HEK293 (cell line): ENCODE results near the gene GUCY1B1.

Experiments
- CTCF ChIA-PET: fragments of 350-600 bp; formaldehyde crosslinking; extraction: SDS; loops from one replicate; lab custom pipeline; 2021; ENCODE audit warnings: antibody characterized with exemption; lab: Yijun Ruan, JAX
- POLR2A ChIA-PET: fragments of 300-600 bp; formaldehyde crosslinking; extraction: SDS; loops from one replicate; lab custom pipeline; 2020; ENCODE audit warnings: antibody characterized with exemption, inconsistent platforms; lab: Yijun Ruan, JAX
- H3K27ac ChIP-seq: fragments of 200-500 bp; sonication (Bioruptor generic); 2 replicates; pipeline ENCODE4 v1.5.1; 2014; ENCODE audit warnings: low read depth, low read length, control low read depth, inconsistent platforms; ENCODE audit errors: extremely low read depth
- H3K36me3 ChIP-seq, 2 experiments: fragments of 200-500 bp in 1 of 2; sonication (Bioruptor generic) in 1 of 2; 1 replicate in 1 of 2; 2 replicates in 1 of 2; pipeline ENCODE4 v1.5.1; 2014 to 2017; ENCODE audit warnings: inconsistent platforms in 2 of 2, low read length in 2 of 2; ENCODE audit not compliant: control insufficient read depth in 2 of 2, insufficient read depth in 1 of 2
- H3K4me1 ChIP-seq: fragments of 200-500 bp; sonication (Bioruptor generic); 2 replicates; pipeline ENCODE4 v1.5.1; 2014; ENCODE audit warnings: mild to moderate bottlenecking, low read length, inconsistent platforms; ENCODE audit not compliant: control insufficient read depth, insufficient read depth
- H3K4me3 ChIP-seq: 2 replicates; pipeline ENCODE4 v1.5.1; 2011; ENCODE audit warnings: low read depth, mild to moderate bottlenecking, control low read depth, low read length, moderate library complexity
- H3K9me3 ChIP-seq: fragments of 200-500 bp; sonication (Bioruptor generic); 2 replicates; pipeline ENCODE4 v1.5.1; 2014; ENCODE audit warnings: low read depth, low read length, inconsistent platforms; ENCODE audit not compliant: control insufficient read depth, insufficient read depth
- BCL11B ChIP-seq: fragments of 450-650 bp; formaldehyde crosslinking; IDR thresholded peaks from 2 replicates; pipeline ENCODE4 v1.5.1; 2016; ENCODE audit warnings: low read depth, missing biosample characterization, missing genetic modification characterization
- HOXD13 ChIP-seq: sonication (generic); formaldehyde crosslinking; IDR thresholded peaks from 2 replicates; pipeline ENCODE4 v1.8.0; 2022; ENCODE audit warnings: missing genetic modification reagents, borderline replicate concordance
- KLF16 ChIP-seq: fragments of 450-650 bp; formaldehyde crosslinking; IDR thresholded peaks from 2 replicates; pipeline ENCODE4 v1.5.1; 2017; ENCODE audit warnings: missing biosample characterization, missing genetic modification characterization
- PRDM1 ChIP-seq: fragments of 450-650 bp; formaldehyde crosslinking; IDR thresholded peaks from 2 replicates; pipeline ENCODE4; 2016; ENCODE audit warnings: missing biosample characterization, missing genetic modification characterization
- SCRT1 ChIP-seq: fragments of 450-650 bp; formaldehyde crosslinking; IDR thresholded peaks from 2 replicates; pipeline ENCODE4 v1.5.1; 2016; ENCODE audit warnings: missing biosample characterization, missing genetic modification characterization, borderline replicate concordance
- SCRT2 ChIP-seq: fragments of 450-650 bp; formaldehyde crosslinking; IDR thresholded peaks from 2 replicates; pipeline ENCODE4 v1.5.1; 2016; ENCODE audit warnings: missing biosample characterization, missing genetic modification characterization
- SETDB1 ChIP-seq: IDR thresholded peaks from one replicate; pipeline ENCODE4 v1.6.1; 2017; ENCODE audit warnings: mild to moderate bottlenecking, low read length, moderate library complexity, mixed read lengths; ENCODE audit not compliant: insufficient read length
- TRIM28 ChIP-seq: IDR thresholded peaks from 2 replicates; pipeline ENCODE4 v1.6.1; 2011; ENCODE audit warnings: low read length, control low read depth, borderline replicate concordance
- ZBTB10 ChIP-seq: fragments of 450-650 bp; formaldehyde crosslinking; IDR thresholded peaks from 2 replicates; pipeline ENCODE4 v1.5.1; 2016; ENCODE audit warnings: missing biosample characterization, missing genetic modification characterization
- ZBTB11 ChIP-seq: fragments of 450-650 bp; formaldehyde crosslinking; conservative IDR thresholded peaks from 2 replicates; pipeline ENCODE4 v1.5.1; 2016; ENCODE audit warnings: low read depth, missing biosample characterization, missing genetic modification characterization
- ZBTB20 ChIP-seq: fragments of 450-650 bp; formaldehyde crosslinking; IDR thresholded peaks from 2 replicates; pipeline ENCODE4 v1.5.1; 2016; ENCODE audit warnings: missing biosample characterization, missing genetic modification characterization
- ZNF114 ChIP-seq: fragments of 450-650 bp; formaldehyde crosslinking; IDR thresholded peaks from 2 replicates; pipeline ENCODE4 v1.5.0; 2017; ENCODE audit warnings: missing biosample characterization, missing genetic modification characterization
- ZNF184 ChIP-seq: fragments of 450-650 bp; IDR thresholded peaks from 2 replicates; pipeline ENCODE4 v1.5.1; 2018; ENCODE audit warnings: missing biosample characterization, mild to moderate bottlenecking, missing genetic modification characterization
- ZNF23 ChIP-seq: fragments of 450-650 bp; formaldehyde crosslinking; IDR thresholded peaks from 2 replicates; pipeline ENCODE4 v1.5.1; 2016; ENCODE audit warnings: missing biosample characterization, missing genetic modification characterization, borderline replicate concordance
- ZNF324 ChIP-seq: fragments of 450-650 bp; formaldehyde crosslinking; IDR thresholded peaks from 2 replicates; pipeline ENCODE4 v1.5.1; 2016; ENCODE audit warnings: missing biosample characterization, missing genetic modification characterization
- ZNF335 ChIP-seq: fragments of 450-650 bp; formaldehyde crosslinking; conservative IDR thresholded peaks from 2 replicates; pipeline ENCODE4 v1.5.1; 2016; ENCODE audit warnings: missing biosample characterization, missing genetic modification characterization
- ZNF341 ChIP-seq: fragments of 450-650 bp; formaldehyde crosslinking; IDR thresholded peaks from 2 replicates; pipeline ENCODE4; 2016; ENCODE audit warnings: low read depth, missing biosample characterization, missing genetic modification characterization
- ZNF416 ChIP-seq: fragments of 450-650 bp; formaldehyde crosslinking; IDR thresholded peaks from 2 replicates; pipeline ENCODE4 v1.5.1; 2016; ENCODE audit warnings: missing biosample characterization, missing genetic modification characterization
- ZNF48 ChIP-seq: fragments of 450-650 bp; formaldehyde crosslinking; IDR thresholded peaks from 2 replicates; pipeline ENCODE4 v1.5.1; 2016; ENCODE audit warnings: missing biosample characterization, missing genetic modification characterization
- ZNF530 ChIP-seq: fragments of 450-650 bp; formaldehyde crosslinking; IDR thresholded peaks from 2 replicates; pipeline ENCODE4 v1.5.1; 2016; ENCODE audit warnings: low read depth, missing biosample characterization, missing genetic modification characterization
- ZNF585B ChIP-seq: fragments of 450-650 bp; formaldehyde crosslinking; IDR thresholded peaks from 2 replicates; pipeline ENCODE4 v1.5.1; 2016; ENCODE audit warnings: missing biosample characterization, missing genetic modification characterization
- ZNF670 ChIP-seq: fragments of 450-650 bp; formaldehyde crosslinking; IDR thresholded peaks from 2 replicates; pipeline ENCODE4 v1.5.1; 2016; ENCODE audit warnings: missing biosample characterization, missing genetic modification characterization, low read depth
- ZNF777 ChIP-seq: fragments of 450-650 bp; formaldehyde crosslinking; IDR thresholded peaks from 2 replicates; pipeline ENCODE4 v1.5.1; 2017; ENCODE audit warnings: missing biosample characterization, missing genetic modification characterization, borderline replicate concordance
- ZNF843 ChIP-seq: fragments of 450-650 bp; formaldehyde crosslinking; IDR thresholded peaks from 2 replicates; pipeline ENCODE4 v1.5.1; 2016; ENCODE audit warnings: missing biosample characterization, missing genetic modification characterization
- TF ChIP-seq, protein P1 (sequence below): fragments of 450-650 bp; formaldehyde crosslinking; IDR thresholded peaks from 2 replicates; pipeline ENCODE4 v1.5.1; 2016; ENCODE audit warnings: missing biosample characterization, missing genetic modification characterization

The GUCY1B1 gene

GRCh38 chr4:155768370-155768769 lies 9.5 kb downstream of the GUCY1B1 start:
- no peak overlapping the region for H3K27ac ChIP-seq
- H3K4me3 ChIP-seq = no peak overlapping the region
- no peaks in the 10 kb centered on the region for H3K36me3 ChIP-seq
- POLR2A ChIA-PET = no interaction called here
- no peak for TF ChIP-seq TRIM28
- no peak for TF ChIP-seq SETDB1
- TF ChIP-seq ZNF23 (tag by site-specific recombination) = no peak
- TF ChIP-seq ZBTB11 (tag by site-specific recombination) = no peak
- TF ChIP-seq ZNF341 (tag by site-specific recombination) = no peak
- H3K9me3 ChIP-seq = no peaks in the 10 kb centered on the region
- H3K4me1 ChIP-seq = no peaks in the 10 kb centered on the region
- CTCF ChIA-PET = no interaction called here

- POLR2A ChIA-PET = no interaction called here
- H3K27ac ChIP-seq = no peak overlapping the region
- no peaks in the 10 kb centered on the region for H3K36me3 ChIP-seq
- no peaks in the 10 kb centered on the region for H3K4me1 ChIP-seq
- no peaks in the 10 kb centered on the region for H3K9me3 ChIP-seq
- H3K4me3 ChIP-seq = no peak overlapping the region
- TF ChIP-seq ZNF670 (no peak), BCL11B (no peak), SCRT2 (tag by site-specific recombination) (no peak), ZNF777 (tag by site-specific recombination) (no peak), ZNF530 (tag by site-specific recombination) (no peak), ZNF48 (tag by site-specific recombination) (no peak), ZBTB10 (no peak), HOXD13 (no peak), ZBTB20 (tag by site-specific recombination) (no peak), SCRT1 (tag by site-specific recombination) (no peak), ZNF114 (tag by site-specific recombination) (no peak), ZNF335 (tag by site-specific recombination) (no peak), ZNF585B (no peak), ZNF324 (no peak), KLF16 (tag by site-specific recombination) (no peak), PRDM1 (tag by site-specific recombination) (no peak), ZNF184 (tag by site-specific recombination) (no peak), ZNF843 (tag by site-specific recombination) (no peak), ZNF416 (no peak)
- TF ChIP-seq, protein P1, sequence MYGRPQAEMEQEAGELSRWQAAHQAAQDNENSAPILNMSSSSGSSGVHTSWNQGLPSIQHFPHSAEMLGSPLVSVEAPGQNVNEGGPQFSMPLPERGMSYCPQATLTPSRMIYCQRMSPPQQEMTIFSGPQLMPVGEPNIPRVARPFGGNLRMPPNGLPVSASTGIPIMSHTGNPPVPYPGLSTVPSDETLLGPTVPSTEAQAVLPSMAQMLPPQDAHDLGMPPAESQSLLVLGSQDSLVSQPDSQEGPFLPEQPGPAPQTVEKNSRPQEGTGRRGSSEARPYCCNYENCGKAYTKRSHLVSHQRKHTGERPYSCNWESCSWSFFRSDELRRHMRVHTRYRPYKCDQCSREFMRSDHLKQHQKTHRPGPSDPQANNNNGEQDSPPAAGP (tag by site-specific recombination) = no peak
- TF ChIP-seq, all 188 proteins: peak for 0
- CTCF ChIA-PET = interaction anchor here (0.6 kb wide), 1 partner anchor 17 kb away, joined by 3 read pairs; no protein-coding TSS in a partner anchor
Measured at GRCh38 chr4:155769090-155769489, 10.3 kb downstream of the GUCY1B1 start.
